ENCODE measurements around the gene HDAC4.

GRCh38 chr2:239401067-239401880 lies 454 bp upstream of the HDAC4 start:
- TF ChIP-seq EZH2phosphoT487 (IDR thresholded peaks at IDR 0.05; ENCODE audit: borderline replicate concordance) (no peak), CTCF (conservative IDR thresholded peaks at IDR 0.05; ENCODE audit: low read length) (no peak)

All from Loucy (cell line).